Measurements from ENCODE around the gene AKAP17A. TPM values are rescaled to one million over a fixed set of nuclear protein-coding genes. Genes with fewer than 3 reads are reported as not detected.
"Not testable (repeated sequence)": the region's sequence is repeated elsewhere in the genome, so short reads cannot be mapped to it uniquely, and the experiment has no call there.

Gene AKAP17A, protein sequence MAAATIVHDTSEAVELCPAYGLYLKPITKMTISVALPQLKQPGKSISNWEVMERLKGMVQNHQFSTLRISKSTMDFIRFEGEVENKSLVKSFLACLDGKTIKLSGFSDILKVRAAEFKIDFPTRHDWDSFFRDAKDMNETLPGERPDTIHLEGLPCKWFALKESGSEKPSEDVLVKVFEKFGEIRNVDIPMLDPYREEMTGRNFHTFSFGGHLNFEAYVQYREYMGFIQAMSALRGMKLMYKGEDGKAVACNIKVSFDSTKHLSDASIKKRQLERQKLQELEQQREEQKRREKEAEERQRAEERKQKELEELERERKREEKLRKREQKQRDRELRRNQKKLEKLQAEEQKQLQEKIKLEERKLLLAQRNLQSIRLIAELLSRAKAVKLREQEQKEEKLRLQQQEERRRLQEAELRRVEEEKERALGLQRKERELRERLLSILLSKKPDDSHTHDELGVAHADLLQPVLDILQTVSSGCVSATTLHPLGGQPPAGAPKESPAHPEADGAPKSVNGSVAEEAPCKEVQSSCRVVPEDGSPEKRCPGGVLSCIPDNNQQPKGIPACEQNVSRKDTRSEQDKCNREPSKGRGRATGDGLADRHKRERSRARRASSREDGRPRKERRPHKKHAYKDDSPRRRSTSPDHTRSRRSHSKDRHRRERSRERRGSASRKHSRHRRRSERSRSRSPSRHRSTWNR
- 10 to 100 TPM; 71.6 to 73.9 TPM for total RNA-seq

- peak; percentile 93 to 95 for ATAC-seq (replicated peaks in 1 of 2)
- Mint-ChIP-seq H3K27ac (peak within 1 kb of the TSS; percentile 94), H3K36me3 (ENCODE audit: insufficient read depth in 2 of 2) (peaks cover 8 to 14% of the 10 kb centered on the region in 2 donors), H3K4me3 (peak within 1 kb of the TSS; percentile 92 to 97), H3K27me3 (ENCODE audit: low read depth) (no peaks in the 10 kb centered on the region), H3K9me3 (no peaks in the 10 kb centered on the region), H3K4me1 (ENCODE audit: low read depth) (peaks cover 30% of the 10 kb centered on the region)
- peak; percentile 97 to 100 for DNase-seq
These were observed at the start of gene AKAP17A for GRCh38 chrX:1591102-1591862. Gene AKAP17A (plus strand): TSS chrX:1591604. CDS start chrX:1593463, 1,859 bp downstream.

DNA sequence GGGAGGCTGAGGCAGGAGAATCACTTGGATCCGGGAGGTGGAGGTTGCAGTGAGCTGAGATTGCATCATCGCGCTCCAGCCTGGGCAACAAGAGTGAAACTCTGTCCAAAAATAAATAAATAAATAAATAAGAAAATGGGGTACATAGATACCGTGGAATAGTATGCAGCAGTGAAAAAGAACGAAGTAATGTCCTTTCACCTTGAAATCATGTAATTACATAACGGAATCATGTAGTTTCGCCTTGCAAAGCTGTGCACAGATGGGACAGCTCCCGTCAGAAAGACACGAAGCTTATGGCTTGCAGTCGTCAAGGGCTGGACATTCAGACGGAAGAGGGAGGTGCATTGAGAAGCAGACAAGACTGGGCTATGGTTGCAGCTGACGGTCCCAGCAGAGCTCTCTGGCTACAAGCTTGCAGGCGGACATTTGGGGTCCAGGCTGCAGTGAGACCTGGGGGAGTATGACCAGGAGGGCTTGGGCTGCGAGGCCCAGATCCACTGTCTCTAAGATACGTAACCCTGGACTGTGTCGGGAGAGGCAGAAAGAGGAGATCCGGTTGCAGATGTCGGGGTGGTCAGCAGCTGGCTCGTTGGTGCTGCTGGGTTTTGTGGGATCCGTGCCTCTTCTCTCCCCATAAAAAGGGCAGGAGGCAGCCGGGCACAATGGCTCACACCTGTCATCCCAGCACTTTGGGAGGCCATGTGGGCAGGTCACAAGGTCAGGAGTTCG is 48.2 kb upstream of the AKAP17A start:
- Mint-ChIP-seq H3K36me3 (ENCODE audit: insufficient read depth in 2 of 2) (peaks cover 5 to 7% of the 10 kb centered on the region in 2 donors), H3K9me3 (peaks cover 3 to 6% of the 10 kb centered on the region in 2 donors), H3K4me3 (no peak overlapping the region), H3K27me3 (ENCODE audit: low read depth) (no peaks in the 10 kb centered on the region), H3K4me1 (ENCODE audit: low read depth) (peaks cover 5% of the 10 kb centered on the region), H3K27ac (no peak overlapping the region)
- no peak for ATAC-seq (replicated peaks in 1 of 2)
- DNase-seq, result no peak

DNA sequence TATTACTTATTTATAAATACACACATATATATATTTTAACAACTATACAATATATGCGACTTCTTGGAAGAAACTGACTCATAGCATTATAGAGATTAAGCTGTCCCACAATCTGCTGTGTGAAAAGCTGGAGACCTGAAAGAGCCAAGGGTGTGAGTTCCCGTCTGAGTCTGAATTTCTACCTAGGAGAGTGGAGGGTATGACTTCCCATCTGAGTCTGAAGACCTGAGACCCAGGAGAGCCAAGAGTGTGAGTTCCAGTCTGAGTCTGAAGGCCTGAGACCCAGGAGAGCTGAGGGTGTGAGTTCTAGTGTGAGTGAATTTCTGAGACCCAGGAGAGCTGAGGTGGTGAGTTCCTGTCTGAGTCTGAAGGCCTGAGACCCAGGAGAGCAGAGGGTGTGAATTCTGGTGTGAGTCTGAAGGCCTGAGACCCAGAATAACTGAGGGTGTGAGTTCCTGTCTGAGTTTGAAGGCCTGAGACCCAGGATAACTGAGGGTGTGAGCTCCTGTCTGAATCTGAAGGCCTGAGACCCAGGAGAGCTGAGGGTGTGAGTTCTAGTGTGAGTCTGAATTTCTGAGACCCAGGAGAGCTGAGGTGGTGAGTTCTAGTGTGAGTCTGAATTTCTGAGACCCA is 45.5 kb upstream of the AKAP17A start:
- DNase-seq (no peak), ATAC-seq (replicated peaks in 1 of 2) (no peak)
- peaks cover 3 to 6% of the 10 kb centered on the region in 2 donors for H3K9me3 Mint-ChIP-seq
- H3K27me3 Mint-ChIP-seq (ENCODE audit: low read depth), result no peaks in the 10 kb centered on the region
- H3K27ac Mint-ChIP-seq, result peak overlapping the region; percentile 5
- H3K4me3 Mint-ChIP-seq, result no peak overlapping the region
- peaks cover 5 to 9% of the 10 kb centered on the region in 2 donors for H3K36me3 Mint-ChIP-seq (ENCODE audit: insufficient read depth in 2 of 2)
- peaks cover 13% of the 10 kb centered on the region for H3K4me1 Mint-ChIP-seq (ENCODE audit: low read depth)

DNA sequence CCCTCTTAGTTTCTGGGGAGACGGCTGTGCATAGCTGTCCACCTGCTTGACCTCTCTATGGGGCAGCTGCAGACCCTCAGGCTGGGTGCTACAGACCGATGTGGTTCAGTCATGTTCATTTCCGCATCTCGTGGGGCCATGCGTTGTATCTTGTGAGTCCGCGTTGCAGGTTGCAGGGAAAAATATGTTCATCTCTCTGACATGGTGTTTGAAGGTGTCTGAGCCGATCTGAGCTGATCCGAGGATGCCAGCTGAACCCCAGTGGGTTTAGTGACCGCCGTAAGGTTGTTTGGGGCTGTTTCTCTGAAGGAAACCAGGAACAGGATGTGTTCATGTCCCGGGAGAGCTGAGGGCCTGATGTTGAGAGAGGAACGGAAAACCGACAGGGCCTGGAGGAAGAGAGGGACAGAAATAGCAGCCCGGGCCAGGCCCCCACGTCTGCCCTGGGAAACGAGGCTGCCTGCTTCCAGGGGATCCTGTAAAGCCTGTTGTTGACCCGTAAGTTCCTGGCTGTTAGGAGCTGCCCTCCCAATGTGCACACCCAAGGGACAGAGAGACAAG is 44.6 kb upstream of the AKAP17A start:
- no peak for ATAC-seq (replicated peaks in 1 of 2)
- peaks cover 22% of the 10 kb centered on the region for H3K4me1 Mint-ChIP-seq (ENCODE audit: low read depth)
- no peak overlapping the region for H3K4me3 Mint-ChIP-seq
- peaks cover 3 to 6% of the 10 kb centered on the region in 2 donors for H3K9me3 Mint-ChIP-seq
- no peak for DNase-seq
- no peaks in the 10 kb centered on the region for H3K27me3 Mint-ChIP-seq (ENCODE audit: low read depth)
- H3K36me3 Mint-ChIP-seq (ENCODE audit: insufficient read depth in 2 of 2), result peaks cover 5 to 9% of the 10 kb centered on the region in 2 donors
- no peak overlapping the region for H3K27ac Mint-ChIP-seq

DNA sequence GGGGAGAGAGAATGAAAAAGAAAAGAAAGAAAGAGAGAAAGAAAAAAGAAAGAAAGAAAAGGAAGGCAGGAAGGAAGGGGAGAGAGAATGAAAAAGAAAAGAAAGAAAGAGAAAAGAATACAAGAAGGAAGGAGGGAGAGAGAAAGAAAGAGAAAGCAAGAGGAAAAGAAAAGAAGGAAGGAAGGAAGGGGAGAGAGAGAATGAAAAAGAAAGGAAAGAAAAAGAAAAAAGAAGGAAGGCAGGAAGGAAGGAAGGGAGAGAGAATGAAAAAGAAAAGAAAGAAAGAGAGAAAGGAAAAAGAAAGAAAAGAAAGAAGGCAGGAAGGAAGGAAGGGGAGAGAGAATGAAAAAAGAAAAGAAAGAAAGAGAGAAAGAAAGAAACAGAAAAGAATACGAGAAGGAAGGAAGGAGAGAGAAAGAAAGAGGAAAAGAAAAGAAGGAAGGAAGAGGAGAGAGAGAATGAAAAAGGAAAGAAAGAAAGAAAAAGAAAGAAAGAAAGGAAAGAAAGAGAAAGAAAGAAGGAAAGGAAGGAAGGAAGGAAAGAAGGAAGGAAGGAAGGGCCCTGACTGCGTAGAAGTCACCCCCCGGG is 39.4 kb upstream of the AKAP17A start:
- Mint-ChIP-seq H3K4me1 (ENCODE audit: low read depth) (peaks cover 33% of the 10 kb centered on the region), H3K27ac (peak overlapping the region; percentile 86), H3K27me3 (ENCODE audit: low read depth) (no peaks in the 10 kb centered on the region), H3K36me3 (ENCODE audit: insufficient read depth in 2 of 2) (peaks cover 4 to 14% of the 10 kb centered on the region in 2 donors), H3K9me3 (peaks cover 1 to 9% of the 10 kb centered on the region in 2 donors), H3K4me3 (peak overlapping the region in 1 of 2 donors; percentile 15)
- no peak for ATAC-seq (replicated peaks in 1 of 2)
- no peak for DNase-seq

- ATAC-seq (replicated peaks in 1 of 2) (peak; percentile 22 to 63), DNase-seq (peak in 1 of 2 donors; percentile 23)
- Mint-ChIP-seq H3K9me3 (peaks cover 5 to 9% of the 10 kb centered on the region in 2 donors), H3K36me3 (ENCODE audit: insufficient read depth in 2 of 2) (peaks cover 4 to 12% of the 10 kb centered on the region in 2 donors), H3K4me3 (peak overlapping the region; percentile 7 to 62), H3K4me1 (ENCODE audit: low read depth) (peaks cover 29% of the 10 kb centered on the region), H3K27ac (peak overlapping the region; percentile 94), H3K27me3 (ENCODE audit: low read depth) (no peaks in the 10 kb centered on the region)
These were observed 36.8 kb upstream of the AKAP17A start for GRCh38 chrX:1554469-1555210.

DNA sequence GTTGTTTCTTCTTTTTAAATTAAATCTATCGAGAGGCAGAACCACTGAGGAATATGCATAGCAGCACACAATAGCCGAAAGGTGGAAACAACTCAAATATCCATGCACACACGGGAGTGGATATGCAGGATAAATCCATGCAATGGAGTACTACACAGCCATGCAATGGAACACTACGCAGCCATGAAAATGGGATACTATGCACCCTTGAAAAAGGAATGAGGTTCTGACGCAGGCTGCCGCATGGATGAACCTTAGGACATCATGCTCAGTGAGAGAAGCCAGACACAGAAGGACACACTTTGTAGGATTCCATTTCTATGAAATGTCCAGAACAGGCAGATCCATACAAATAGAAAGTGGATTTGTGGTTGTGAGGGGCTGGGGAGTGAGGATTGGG is 36.0 kb upstream of the AKAP17A start:
- ATAC-seq (replicated peaks in 1 of 2), result no peak

GRCh38 chrX:1557442-1557841 is 34.0 kb upstream of the AKAP17A start:
- H3K4me3 Mint-ChIP-seq; DNase-seq; ATAC-seq (replicated peaks in 1 of 2); H3K9me3 Mint-ChIP-seq; H3K27me3 Mint-ChIP-seq (ENCODE audit: low read depth); H3K36me3 Mint-ChIP-seq (ENCODE audit: insufficient read depth in 2 of 2): not testable (repeated sequence)
- peaks cover 23% of the 10 kb centered on the region for H3K4me1 Mint-ChIP-seq (ENCODE audit: low read depth)
- H3K27ac Mint-ChIP-seq, result peak overlapping the region; percentile 84

More for the DNA sequence above, 36.0 kb upstream of the AKAP17A start:
- H3K36me3 Mint-ChIP-seq (ENCODE audit: insufficient read depth in 2 of 2), result peaks cover 4 to 12% of the 10 kb centered on the region in 2 donors
- no peak for DNase-seq
- peaks cover 29% of the 10 kb centered on the region for H3K4me1 Mint-ChIP-seq (ENCODE audit: low read depth)
- H3K9me3 Mint-ChIP-seq, result peaks cover 5 to 9% of the 10 kb centered on the region in 2 donors
- no peaks in the 10 kb centered on the region for H3K27me3 Mint-ChIP-seq (ENCODE audit: low read depth)
- H3K4me3 Mint-ChIP-seq, result peak overlapping the region; percentile 13 to 62
- H3K27ac Mint-ChIP-seq, result peak overlapping the region; percentile 94

- Mint-ChIP-seq H3K4me1 (ENCODE audit: low read depth) (peaks cover 22% of the 10 kb centered on the region), H3K4me3 (no peak overlapping the region), H3K9me3 (peaks cover 5 to 6% of the 10 kb centered on the region in 2 donors), H3K27me3 (ENCODE audit: low read depth) (no peaks in the 10 kb centered on the region), H3K36me3 (ENCODE audit: insufficient read depth in 2 of 2) (peaks cover 2 to 7% of the 10 kb centered on the region in 2 donors), H3K27ac (peak overlapping the region; percentile 68)
- ATAC-seq (replicated peaks in 1 of 2) (no peak), DNase-seq (no peak)
These were observed 32.5 kb upstream of the AKAP17A start for GRCh38 chrX:1558761-1559468.

- no peaks in the 10 kb centered on the region for H3K36me3 Mint-ChIP-seq (ENCODE audit: insufficient read depth in 2 of 2)
- H3K4me3 Mint-ChIP-seq, result peak overlapping the region in 1 of 2 donors; percentile 27
- peaks cover 23% of the 10 kb centered on the region for H3K4me1 Mint-ChIP-seq (ENCODE audit: low read depth)
- H3K27me3 Mint-ChIP-seq (ENCODE audit: low read depth), result no peaks in the 10 kb centered on the region
- peak overlapping the region; percentile 21 for H3K27ac Mint-ChIP-seq
- no peak for ATAC-seq (replicated peaks in 1 of 2)
- peaks cover 2 to 3% of the 10 kb centered on the region in 2 donors for H3K9me3 Mint-ChIP-seq
- no peak for DNase-seq
These were observed 30.2 kb upstream of the AKAP17A start for GRCh38 chrX:1561164-1561563.
